ENCODE results near the gene ITPR1. TPM values are rescaled to one million over a fixed set of nuclear protein-coding genes. Genes with fewer than 3 reads are reported as not detected.
A peak's percentile ranks its signal among the peaks of the same experiment; 100 is the strongest.

Gene ITPR1
- total RNA-seq, 4 donors from 2014 or later, result 56.1 to 71.2 (median 61.9) TPM

DNA sequence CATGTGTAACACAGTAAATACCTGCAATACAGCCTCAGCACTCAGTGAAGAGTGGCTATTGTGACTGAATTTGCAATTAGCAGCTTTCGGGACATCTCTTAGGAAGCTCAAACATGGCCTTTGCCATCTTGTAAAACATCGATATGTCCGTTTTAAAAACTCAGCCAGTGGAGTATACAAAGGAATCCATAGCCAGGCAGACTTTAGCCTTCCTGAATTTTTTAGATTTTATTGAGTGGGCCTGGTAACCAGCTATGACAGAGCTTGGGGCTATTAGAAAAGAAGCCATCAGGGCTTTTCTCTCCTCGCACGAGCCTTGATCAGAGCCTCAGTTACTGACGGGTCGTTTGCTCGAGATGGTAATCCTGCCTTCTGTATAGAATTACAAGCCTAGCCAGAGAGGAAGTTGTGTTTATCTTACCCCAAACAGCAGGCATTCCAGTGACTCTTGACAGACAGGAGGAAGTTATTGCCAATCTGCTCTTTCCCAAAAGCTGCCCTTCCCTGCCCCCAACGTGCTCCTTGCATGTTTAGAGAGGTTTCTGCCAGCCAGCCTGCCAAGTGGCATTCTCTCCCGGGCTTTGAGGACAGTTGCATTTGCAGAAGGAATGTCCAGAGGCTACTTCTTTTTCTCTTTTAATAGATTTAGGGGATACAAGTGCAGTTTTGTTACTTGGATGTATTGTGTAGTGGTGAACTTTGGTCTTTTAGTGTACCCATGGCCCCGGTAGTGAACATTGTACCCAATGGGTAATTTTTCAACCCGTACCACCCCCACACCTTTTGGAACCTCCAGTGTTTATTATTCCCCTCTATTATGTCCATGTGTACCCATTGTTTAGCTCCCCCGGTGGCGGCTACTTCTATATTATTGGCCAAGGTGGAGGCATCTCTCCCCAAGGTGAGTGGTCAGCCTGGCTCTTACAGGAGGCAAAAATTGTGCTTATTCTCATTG is 40.6 kb downstream of the ITPR1 start:
- Histone ChIP-seq H3K4me1 (peaks cover 0 to 10% (median 2%) of the 10 kb centered on the region in 4 donors), H3K36me3 (no peaks in the 10 kb centered on the region), H3K27me3 (no peaks in the 10 kb centered on the region), H3K9me3 (peaks cover 0 to 4% (median 0%) of the 10 kb centered on the region in 4 donors), H3K4me3 (no peak overlapping the region), H3K27ac (peak overlapping the region in 1 of 4 donors; percentile 23)
- TF ChIP-seq POLR2A (IDR thresholded peaks at IDR 0.05) (no peak), EP300 (IDR thresholded peaks at IDR 0.05) (no peak)
- TF ChIP-seq, protein P1, sequence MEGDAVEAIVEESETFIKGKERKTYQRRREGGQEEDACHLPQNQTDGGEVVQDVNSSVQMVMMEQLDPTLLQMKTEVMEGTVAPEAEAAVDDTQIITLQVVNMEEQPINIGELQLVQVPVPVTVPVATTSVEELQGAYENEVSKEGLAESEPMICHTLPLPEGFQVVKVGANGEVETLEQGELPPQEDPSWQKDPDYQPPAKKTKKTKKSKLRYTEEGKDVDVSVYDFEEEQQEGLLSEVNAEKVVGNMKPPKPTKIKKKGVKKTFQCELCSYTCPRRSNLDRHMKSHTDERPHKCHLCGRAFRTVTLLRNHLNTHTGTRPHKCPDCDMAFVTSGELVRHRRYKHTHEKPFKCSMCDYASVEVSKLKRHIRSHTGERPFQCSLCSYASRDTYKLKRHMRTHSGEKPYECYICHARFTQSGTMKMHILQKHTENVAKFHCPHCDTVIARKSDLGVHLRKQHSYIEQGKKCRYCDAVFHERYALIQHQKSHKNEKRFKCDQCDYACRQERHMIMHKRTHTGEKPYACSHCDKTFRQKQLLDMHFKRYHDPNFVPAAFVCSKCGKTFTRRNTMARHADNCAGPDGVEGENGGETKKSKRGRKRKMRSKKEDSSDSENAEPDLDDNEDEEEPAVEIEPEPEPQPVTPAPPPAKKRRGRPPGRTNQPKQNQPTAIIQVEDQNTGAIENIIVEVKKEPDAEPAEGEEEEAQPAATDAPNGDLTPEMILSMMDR (IDR thresholded peaks at IDR 0.05), result no peak
- no peak for DNase-seq (ENCODE audit: low spot score in 2 of 2)
- 44 to 54% methylated on average over 12 to 14 of the region's 14 CpGs for WGBS, 2 donors

DNA sequence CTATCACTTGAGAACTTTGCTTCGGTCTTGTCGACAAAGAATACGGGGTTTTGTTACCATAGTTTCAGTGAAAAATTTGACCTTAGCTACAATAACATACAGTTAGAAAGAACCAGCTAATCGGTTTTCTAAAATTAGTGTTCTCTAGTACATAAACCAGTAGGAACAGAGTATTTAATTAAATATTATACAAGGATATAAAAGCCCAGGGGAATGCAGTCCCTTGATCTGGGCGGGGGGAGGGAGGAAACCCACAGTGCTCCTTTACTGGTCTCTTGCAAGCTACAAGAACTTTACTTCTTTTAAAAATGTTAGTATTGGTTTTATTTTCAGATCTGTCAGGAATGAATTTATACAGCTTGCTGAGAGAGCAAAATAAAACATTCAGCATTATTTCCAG is 41.8 kb downstream of the ITPR1 start:
- no peaks in the 10 kb centered on the region for H3K27me3 ChIP-seq
- no peak overlapping the region for H3K27ac ChIP-seq
- 42 to 50% methylated on average over 5 of the region's 5 CpGs for WGBS, 2 donors
- TF ChIP-seq, protein P1 (IDR thresholded peaks at IDR 0.05), result no peak
- TF ChIP-seq EP300 (IDR thresholded peaks at IDR 0.05) (no peak), POLR2A (IDR thresholded peaks at IDR 0.05) (no peak)
- no peak for DNase-seq (ENCODE audit: low spot score in 2 of 2)
- H3K36me3 ChIP-seq, result no peaks in the 10 kb centered on the region
- peaks cover 0 to 4% (median 2%) of the 10 kb centered on the region in 4 donors for H3K9me3 ChIP-seq
- peaks cover 0 to 10% (median 2%) of the 10 kb centered on the region in 4 donors for H3K4me1 ChIP-seq
- H3K4me3 ChIP-seq, result no peak overlapping the region

DNA sequence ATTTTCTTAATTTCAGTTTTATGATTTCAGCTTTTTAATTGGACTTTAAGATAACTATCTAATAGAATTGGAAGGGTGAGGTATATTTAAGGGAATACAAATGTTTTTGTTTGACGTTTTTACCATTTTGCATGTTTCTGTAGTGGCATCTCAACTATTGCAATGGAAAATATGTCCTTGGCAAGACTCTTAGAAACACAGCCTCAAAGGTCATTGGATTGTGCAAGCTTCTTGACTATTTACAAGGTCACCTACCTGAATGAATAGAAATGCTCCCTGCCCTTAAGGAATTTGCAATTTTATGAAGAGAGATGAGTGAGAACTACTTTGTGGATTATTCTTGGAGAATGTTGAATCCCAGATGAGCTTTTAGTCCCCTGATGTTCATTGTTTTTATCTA is 43.1 kb downstream of the ITPR1 start:
- Histone ChIP-seq H3K27ac (no peak overlapping the region), H3K4me1 (peaks cover 0 to 10% (median 2%) of the 10 kb centered on the region in 4 donors), H3K27me3 (no peaks in the 10 kb centered on the region), H3K36me3 (no peaks in the 10 kb centered on the region), H3K4me3 (no peak overlapping the region), H3K9me3 (peaks cover 0 to 8% (median 2%) of the 10 kb centered on the region in 4 donors)
- WGBS, 2 donors, result 44 to 54% methylated on average over 1 of the region's 1 CpG
- TF ChIP-seq, protein P1 (IDR thresholded peaks at IDR 0.05), result no peak
- no peak for TF ChIP-seq POLR2A (IDR thresholded peaks at IDR 0.05)
- TF ChIP-seq EP300 (IDR thresholded peaks at IDR 0.05), result peak in 1 of 2 donors; percentile 30
- no peak for DNase-seq (ENCODE audit: low spot score in 2 of 2)

DNA sequence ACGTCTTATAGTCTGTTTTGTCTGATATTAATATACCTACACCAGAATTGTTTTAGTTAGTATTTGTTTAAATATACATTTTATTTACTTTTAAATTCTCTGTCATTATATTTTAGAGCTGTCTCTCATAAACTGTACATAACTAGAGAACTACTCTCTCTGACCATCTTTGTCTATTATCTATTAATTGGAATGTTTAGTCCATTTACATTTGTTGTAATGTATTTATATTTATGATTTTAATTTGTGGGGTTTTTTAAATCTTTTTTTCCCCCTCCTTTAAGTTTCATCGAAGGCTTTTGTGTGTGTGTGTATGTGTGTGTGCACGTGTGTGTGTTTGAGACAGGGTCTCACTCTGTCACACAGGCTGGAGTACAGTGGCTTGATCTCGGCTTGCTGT is 47.1 kb downstream of the ITPR1 start:
- no peak overlapping the region for H3K27ac ChIP-seq
- no peak overlapping the region for H3K4me3 ChIP-seq
- no peaks in the 10 kb centered on the region for H3K27me3 ChIP-seq
- 97 to 99% methylated on average over 4 of the region's 4 CpGs for WGBS, 2 donors
- no peaks in the 10 kb centered on the region for H3K4me1 ChIP-seq
- no peaks in the 10 kb centered on the region for H3K36me3 ChIP-seq
- peaks cover 0 to 12% (median 2%) of the 10 kb centered on the region in 4 donors for H3K9me3 ChIP-seq
- no peak for DNase-seq (ENCODE audit: low spot score in 2 of 2)
- no peak for TF ChIP-seq POLR2A (IDR thresholded peaks at IDR 0.05)
- TF ChIP-seq, protein P1 (IDR thresholded peaks at IDR 0.05), result no peak
- TF ChIP-seq EP300 (IDR thresholded peaks at IDR 0.05), result no peak

DNA sequence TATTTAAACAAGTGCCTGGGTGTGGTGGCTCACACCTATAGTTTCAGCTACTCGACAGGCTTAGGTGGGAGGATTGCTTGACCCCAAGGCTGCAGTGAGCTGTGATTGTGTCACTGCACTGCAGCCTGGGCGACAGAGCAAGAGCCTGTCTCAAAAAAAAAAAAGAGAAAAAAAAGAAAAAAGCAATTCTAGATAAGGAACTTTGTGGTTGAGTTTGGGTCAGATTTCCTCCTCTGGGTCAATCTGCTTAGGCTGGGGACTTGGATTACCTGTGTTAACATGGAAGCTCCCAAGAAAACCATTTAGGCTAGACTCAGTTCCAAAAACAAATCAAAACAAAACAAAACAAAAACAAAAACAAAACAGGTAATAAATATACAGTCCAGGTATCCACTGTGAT is 50.0 kb downstream of the ITPR1 start:
- peaks cover 0 to 8% (median 2%) of the 10 kb centered on the region in 4 donors for H3K9me3 ChIP-seq
- H3K27ac ChIP-seq, result no peak overlapping the region
- no peak for TF ChIP-seq EP300 (IDR thresholded peaks at IDR 0.05)
- H3K4me3 ChIP-seq, result no peak overlapping the region
- no peaks in the 10 kb centered on the region for H3K4me1 ChIP-seq
- no peaks in the 10 kb centered on the region for H3K36me3 ChIP-seq
- no peaks in the 10 kb centered on the region for H3K27me3 ChIP-seq
- DNase-seq (ENCODE audit: low spot score in 2 of 2), result no peak
- 69 to 71% methylated on average over 2 of the region's 2 CpGs for WGBS, 2 donors
